ENCODE data around the gene TSHB. TPM values are rescaled to one million over a fixed set of nuclear protein-coding genes. Genes with fewer than 3 reads are reported as not detected.

The TSHB gene
- total RNA-seq, 1 experiment from 2014 or later = not detected

GRCh38 chr1:115021145-115021544, 8.5 kb upstream of the TSHB start:
- no peak overlapping the region for H2AFZ ChIP-seq (ENCODE audit: low read depth, low read length, poor library complexity, severe bottlenecking)
- no TSS peak for BruUV-seq (replicated peaks)
- ChIA-PET RAD21 (ENCODE audit: low non-redundant PET in 1 of 2, low total read pairs in 2 of 2, uncharacterized antibody in 2 of 2, unreplicated experiment in 2 of 2) (no interaction called here), CTCF (no interaction called here), POLR2A (no interaction called here)
- H3K36me3 ChIP-seq (ENCODE audit: control insufficient read depth in 1 of 2, insufficient read depth in 2 of 2, low read length in 2 of 2) = no peaks in the 10 kb centered on the region
- no peak overlapping the region for H3K9ac ChIP-seq (ENCODE audit: low read length)
- no peaks in the 10 kb centered on the region for H3K9me3 ChIP-seq (ENCODE audit: control insufficient read depth in 1 of 2, insufficient read depth in 1 of 2, low read depth in 1 of 2, low read length in 2 of 2)
- no peak overlapping the region for H3K27ac ChIP-seq (ENCODE audit: low read depth, low read length)
- intact Hi-C loops (cut with micrococcal nuclease) = no loop called here
- no peaks in the 10 kb centered on the region for H3K27me3 ChIP-seq (ENCODE audit: insufficient read depth, low read length)
- H3K4me3 ChIP-seq (replicated peaks in 1 of 2; ENCODE audit: low read depth in 1 of 2, low read length in 2 of 2) = no peak overlapping the region
- H3K79me2 ChIP-seq (ENCODE audit: insufficient read depth, low read length) = no peaks in the 10 kb centered on the region
- H3K9me2 ChIP-seq (ENCODE audit: insufficient read depth) = no peaks in the 10 kb centered on the region
- DNase-seq (ENCODE audit: low read depth, low spot score) (no peak), ATAC-seq (no peak)
- H4K20me1 ChIP-seq (ENCODE audit: insufficient read depth) = no peaks in the 10 kb centered on the region
- no peak overlapping the region for H3K4me2 ChIP-seq (ENCODE audit: low read length)
- TF ChIP-seq JUND (IDR thresholded peaks at IDR 0.05) (no peak), EGR1 (IDR thresholded peaks at IDR 0.05; ENCODE audit: low read depth) (no peak), SRF (IDR thresholded peaks at IDR 0.05; ENCODE audit: low read depth) (no peak)
- H3K4me1 ChIP-seq (ENCODE audit: control insufficient read depth in 1 of 2, insufficient read depth in 2 of 2, low read length in 2 of 2) = no peaks in the 10 kb centered on the region

- intact Hi-C loops (cut with micrococcal nuclease) = no loop called here
- RAD21 ChIA-PET (ENCODE audit: low non-redundant PET in 1 of 2, low total read pairs in 2 of 2, uncharacterized antibody in 2 of 2, unreplicated experiment in 2 of 2) = no interaction called here
- Histone ChIP-seq H4K20me1 (ENCODE audit: insufficient read depth) (no peaks in the 10 kb centered on the region), H3K27me3 (ENCODE audit: insufficient read depth, low read length) (no peaks in the 10 kb centered on the region), H3K4me3 (replicated peaks in 1 of 2; ENCODE audit: low read depth in 1 of 2, low read length in 2 of 2) (no peak overlapping the region), H3K9me3 (ENCODE audit: control insufficient read depth in 1 of 2, insufficient read depth in 1 of 2, low read depth in 1 of 2, low read length in 2 of 2) (no peaks in the 10 kb centered on the region), H3K27ac (ENCODE audit: low read depth, low read length) (no peak overlapping the region), H3K9ac (ENCODE audit: low read length) (no peak overlapping the region), H3K4me1 (ENCODE audit: control insufficient read depth in 1 of 2, insufficient read depth in 2 of 2, low read length in 2 of 2) (no peaks in the 10 kb centered on the region), H3K4me2 (ENCODE audit: low read length) (no peak overlapping the region), H3K79me2 (ENCODE audit: insufficient read depth, low read length) (no peaks in the 10 kb centered on the region), H3K36me3 (ENCODE audit: control insufficient read depth in 1 of 2, insufficient read depth in 2 of 2, low read length in 2 of 2) (no peaks in the 10 kb centered on the region), H2AFZ (ENCODE audit: low read depth, low read length, poor library complexity, severe bottlenecking) (no peak overlapping the region), H3K9me2 (ENCODE audit: insufficient read depth) (no peaks in the 10 kb centered on the region)
- ATAC-seq = no peak
- DNase-seq (ENCODE audit: low read depth, low spot score) = no peak
- CTCF ChIA-PET = interaction anchor here (1.2 kb wide), 1 partner anchor 29 kb away, joined by 3 read pairs; no protein-coding TSS in a partner anchor
- BruUV-seq (replicated peaks) = no TSS peak
- no peak for TF ChIP-seq SIN3A (IDR thresholded peaks at IDR 0.05; ENCODE audit: low read depth)
- POLR2A ChIA-PET = no interaction called here
Observed at GRCh38 chr1:115023593-115023992, 6.0 kb upstream of the TSHB start.

DNA sequence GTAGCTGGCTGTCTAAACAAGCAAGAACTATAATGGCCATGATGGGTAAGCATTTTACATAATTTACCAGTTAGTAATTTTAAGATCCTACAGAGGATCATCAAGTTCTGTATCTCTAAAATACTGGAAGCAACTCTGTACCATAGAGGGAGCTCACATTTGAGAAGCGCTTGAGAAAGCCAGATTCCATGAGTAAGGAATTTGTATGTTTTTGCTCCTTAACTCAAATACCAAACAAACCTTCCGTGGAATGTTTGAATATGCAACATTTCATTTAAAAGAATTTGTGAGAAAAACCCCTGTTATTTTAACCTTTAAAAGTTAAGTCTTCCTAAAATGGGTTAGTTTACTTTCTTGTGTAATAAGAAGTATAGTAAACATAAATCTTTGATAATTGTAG, 2.0 kb downstream of the TSHB start:
- Histone ChIP-seq H3K9ac (ENCODE audit: low read length) (no peak overlapping the region), H3K4me3 (replicated peaks in 1 of 2; ENCODE audit: low read depth in 1 of 2, low read length in 2 of 2) (no peak overlapping the region), H3K4me2 (ENCODE audit: low read length) (no peak overlapping the region), H3K9me2 (ENCODE audit: insufficient read depth) (no peaks in the 10 kb centered on the region), H3K9me3 (ENCODE audit: control insufficient read depth in 1 of 2, insufficient read depth in 1 of 2, low read depth in 1 of 2, low read length in 2 of 2) (no peaks in the 10 kb centered on the region), H3K27me3 (ENCODE audit: insufficient read depth, low read length) (no peaks in the 10 kb centered on the region), H3K79me2 (ENCODE audit: insufficient read depth, low read length) (no peaks in the 10 kb centered on the region), H3K27ac (ENCODE audit: low read depth, low read length) (no peak overlapping the region), H3K36me3 (ENCODE audit: control insufficient read depth in 1 of 2, insufficient read depth in 2 of 2, low read length in 2 of 2) (no peaks in the 10 kb centered on the region), H4K20me1 (ENCODE audit: insufficient read depth) (no peaks in the 10 kb centered on the region), H2AFZ (ENCODE audit: low read depth, low read length, poor library complexity, severe bottlenecking) (no peak overlapping the region), H3K4me1 (ENCODE audit: control insufficient read depth in 1 of 2, insufficient read depth in 2 of 2, low read length in 2 of 2) (no peaks in the 10 kb centered on the region)
- intact Hi-C loops (cut with micrococcal nuclease) = no loop called here
- ChIA-PET POLR2A (no interaction called here), CTCF (interaction anchor here (1.0 to 1.9 kb wide), 3 partner anchors 9 to 21 kb away, joined by 4 to 6 read pairs (median 5); no protein-coding TSS in a partner anchor), RAD21 (ENCODE audit: low non-redundant PET in 1 of 2, low total read pairs in 2 of 2, uncharacterized antibody in 2 of 2, unreplicated experiment in 2 of 2) (no interaction called here)
- no TSS peak for BruUV-seq (replicated peaks)
- ATAC-seq = no peak
- DNase-seq (ENCODE audit: low read depth, low spot score) = no peak
- TF ChIP-seq, protein P1, sequence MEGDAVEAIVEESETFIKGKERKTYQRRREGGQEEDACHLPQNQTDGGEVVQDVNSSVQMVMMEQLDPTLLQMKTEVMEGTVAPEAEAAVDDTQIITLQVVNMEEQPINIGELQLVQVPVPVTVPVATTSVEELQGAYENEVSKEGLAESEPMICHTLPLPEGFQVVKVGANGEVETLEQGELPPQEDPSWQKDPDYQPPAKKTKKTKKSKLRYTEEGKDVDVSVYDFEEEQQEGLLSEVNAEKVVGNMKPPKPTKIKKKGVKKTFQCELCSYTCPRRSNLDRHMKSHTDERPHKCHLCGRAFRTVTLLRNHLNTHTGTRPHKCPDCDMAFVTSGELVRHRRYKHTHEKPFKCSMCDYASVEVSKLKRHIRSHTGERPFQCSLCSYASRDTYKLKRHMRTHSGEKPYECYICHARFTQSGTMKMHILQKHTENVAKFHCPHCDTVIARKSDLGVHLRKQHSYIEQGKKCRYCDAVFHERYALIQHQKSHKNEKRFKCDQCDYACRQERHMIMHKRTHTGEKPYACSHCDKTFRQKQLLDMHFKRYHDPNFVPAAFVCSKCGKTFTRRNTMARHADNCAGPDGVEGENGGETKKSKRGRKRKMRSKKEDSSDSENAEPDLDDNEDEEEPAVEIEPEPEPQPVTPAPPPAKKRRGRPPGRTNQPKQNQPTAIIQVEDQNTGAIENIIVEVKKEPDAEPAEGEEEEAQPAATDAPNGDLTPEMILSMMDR (IDR thresholded peaks at IDR 0.05 in 2 of 3, conservative IDR thresholded peaks at IDR 0.05 in 1 of 3; ENCODE audit: borderline replicate concordance in 1 of 3, insufficient read depth in 1 of 3, low read depth in 2 of 3, low read length in 2 of 3) = no peak
- no peak for TF ChIP-seq RAD21 (IDR thresholded peaks at IDR 0.05; ENCODE audit: low read depth)
- TF ChIP-seq JUND (IDR thresholded peaks at IDR 0.05) = no peak
- TF ChIP-seq, protein P2, sequence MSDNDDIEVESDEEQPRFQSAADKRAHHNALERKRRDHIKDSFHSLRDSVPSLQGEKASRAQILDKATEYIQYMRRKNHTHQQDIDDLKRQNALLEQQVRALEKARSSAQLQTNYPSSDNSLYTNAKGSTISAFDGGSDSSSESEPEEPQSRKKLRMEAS (IDR thresholded peaks at IDR 0.05) = no peak
- TF ChIP-seq ZFX (IDR thresholded peaks at IDR 0.05) = no peak
- TF ChIP-seq EZH2phosphoT487 (IDR thresholded peaks at IDR 0.05; ENCODE audit: borderline replicate concordance) = no peak
- no peak for TF ChIP-seq ELF1 (IDR thresholded peaks at IDR 0.05; ENCODE audit: borderline replicate concordance, low read depth)
- TF ChIP-seq CEBPB (IDR thresholded peaks at IDR 0.05; ENCODE audit: low read depth) = no peak
- no peak for TF ChIP-seq SP1 (IDR thresholded peaks at IDR 0.05; ENCODE audit: low read depth)
- no peak for TF ChIP-seq POLR2AphosphoS5 (IDR thresholded peaks at IDR 0.05; ENCODE audit: low read depth, low read length)
- TF ChIP-seq CBX3 (IDR thresholded peaks at IDR 0.05; ENCODE audit: low read depth) = no peak
- no peak for TF ChIP-seq SRF (IDR thresholded peaks at IDR 0.05; ENCODE audit: low read depth)

Measured in HCT116 (cell line).